Ramos (cell line): ENCODE data around the gene CDC20.

Experiments used
- in situ Hi-C: fragments of 300-500 bp; cut with MboI; formaldehyde crosslinking; loops from one replicate; pipeline ENCODE4 v1.14.3; 2022; ENCODE audit warnings: low sequenced_read_pairs; ENCODE audit not compliant: unreplicated experiment

Gene CDC20

GRCh38 chr1:43358746-43359693 is at the start of gene CDC20:
TSS of gene CDC20 (plus strand) at chr1:43358981. CDS start at chr1:43359216, 235 bp downstream.
- in situ Hi-C loops, result no loop called here

DNA sequence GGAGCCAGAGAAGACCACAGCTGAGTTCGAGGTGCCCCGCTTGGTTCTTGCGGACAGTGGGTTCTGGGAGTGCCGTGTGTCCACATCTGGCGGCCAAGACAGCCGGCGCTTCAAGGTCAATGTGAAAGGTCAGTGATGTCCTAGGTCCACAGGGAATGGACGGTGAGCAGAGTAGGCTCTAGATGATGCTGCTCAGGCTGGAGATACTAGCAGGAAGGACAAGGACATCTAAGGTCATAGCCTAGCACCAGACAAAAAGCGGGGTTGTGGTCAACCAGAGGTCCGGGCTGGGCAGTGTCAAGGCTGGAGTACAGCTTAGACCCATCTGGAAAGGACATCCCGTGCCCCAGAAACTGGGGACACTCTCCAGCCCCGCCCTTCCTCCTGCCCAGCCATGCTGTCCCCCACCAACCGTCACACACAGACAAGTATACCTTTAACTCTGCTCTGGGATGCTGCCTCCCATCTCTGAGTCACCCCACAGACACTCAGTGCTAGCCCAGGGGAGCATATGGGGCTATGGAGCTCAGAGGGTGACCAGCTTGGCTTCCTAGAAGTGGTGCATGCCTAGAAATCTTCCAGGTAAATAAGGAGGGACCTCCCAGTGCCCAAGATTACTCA is 49.3 kb upstream of the CDC20 start:
- in situ Hi-C loops, result no loop called here

DNA sequence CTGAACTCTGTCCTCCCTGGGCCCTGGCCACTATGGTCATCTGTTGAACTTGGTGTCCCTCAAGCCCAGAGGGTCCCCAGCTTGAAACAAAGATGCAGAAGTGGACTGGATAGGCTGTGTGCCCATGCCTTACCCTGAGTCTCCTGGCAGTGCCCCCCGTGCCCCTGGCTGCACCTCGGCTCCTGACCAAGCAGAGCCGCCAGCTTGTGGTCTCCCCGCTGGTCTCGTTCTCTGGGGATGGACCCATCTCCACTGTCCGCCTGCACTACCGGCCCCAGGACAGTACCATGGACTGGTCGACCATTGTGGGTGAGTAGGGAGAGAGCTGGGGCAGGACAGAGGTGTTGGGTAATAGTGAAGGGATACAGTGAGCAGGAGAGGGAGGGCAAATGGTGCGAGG is 47.3 kb upstream of the CDC20 start:
- in situ Hi-C loops, result no loop called here

DNA sequence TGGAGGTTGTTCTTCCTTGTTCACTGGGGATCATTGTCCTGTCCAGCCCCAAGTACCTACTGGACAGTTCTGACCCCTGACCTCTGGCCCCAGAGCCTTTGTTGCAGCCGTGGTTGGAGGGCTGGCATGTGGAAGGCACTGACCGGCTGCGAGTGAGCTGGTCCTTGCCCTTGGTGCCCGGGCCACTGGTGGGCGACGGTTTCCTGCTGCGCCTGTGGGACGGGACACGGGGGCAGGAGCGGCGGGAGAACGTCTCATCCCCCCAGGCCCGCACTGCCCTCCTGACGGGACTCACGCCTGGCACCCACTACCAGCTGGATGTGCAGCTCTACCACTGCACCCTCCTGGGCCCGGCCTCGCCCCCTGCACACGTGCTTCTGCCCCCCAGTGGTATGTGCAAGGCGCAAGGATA is 46.6 kb upstream of the CDC20 start:
- in situ Hi-C loops, result no loop called here

GRCh38 chr1:43312663-43313515 is 45.9 kb upstream of the CDC20 start:
- in situ Hi-C loops, result no loop called here

DNA sequence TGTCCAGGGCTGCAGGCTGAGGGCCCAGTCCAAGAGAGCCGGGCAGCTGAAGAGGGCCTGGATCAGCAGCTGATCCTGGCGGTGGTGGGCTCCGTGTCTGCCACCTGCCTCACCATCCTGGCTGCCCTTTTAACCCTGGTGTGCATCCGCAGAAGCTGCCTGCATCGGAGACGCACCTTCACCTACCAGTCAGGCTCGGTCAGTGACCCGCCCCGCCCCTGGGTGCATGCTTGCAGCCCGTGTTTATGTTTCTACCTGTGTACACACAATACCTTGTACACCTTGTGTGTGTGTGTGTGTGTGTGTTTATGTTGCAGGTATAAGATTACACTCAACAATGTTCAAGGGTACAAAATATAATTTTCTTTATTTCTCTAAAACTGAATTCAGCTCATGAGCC is 45.0 kb upstream of the CDC20 start:
- in situ Hi-C loops, result no loop called here

- in situ Hi-C loops, result no loop called here
These were observed 44.5 kb upstream of the CDC20 start for GRCh38 chr1:43314233-43314632.

DNA sequence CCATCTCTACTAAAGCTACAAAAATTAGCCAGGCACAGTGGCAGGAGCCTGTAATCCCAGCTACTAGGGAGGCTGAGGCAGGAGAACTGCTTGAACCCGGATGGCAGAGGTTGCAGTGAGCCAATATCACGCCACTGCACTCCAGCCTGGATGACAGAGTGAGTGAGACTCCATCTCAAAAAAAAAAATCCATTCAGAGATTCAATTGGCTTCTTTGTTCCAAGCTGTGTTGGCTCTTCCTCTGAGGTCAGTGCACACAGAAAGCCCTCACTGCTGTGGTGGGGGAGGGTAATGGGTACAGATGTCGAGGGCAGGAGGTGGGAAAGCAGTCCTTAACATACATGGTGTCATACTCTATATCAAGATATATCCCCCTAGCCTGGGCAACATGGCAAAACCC is 43.3 kb upstream of the CDC20 start:
- in situ Hi-C loops, result no loop called here

- in situ Hi-C loops, result no loop called here
These were observed 42.6 kb upstream of the CDC20 start for GRCh38 chr1:43315963-43316737.

GRCh38 chr1:43316738-43317520 is 41.9 kb upstream of the CDC20 start:
- in situ Hi-C loops, result no loop called here

DNA sequence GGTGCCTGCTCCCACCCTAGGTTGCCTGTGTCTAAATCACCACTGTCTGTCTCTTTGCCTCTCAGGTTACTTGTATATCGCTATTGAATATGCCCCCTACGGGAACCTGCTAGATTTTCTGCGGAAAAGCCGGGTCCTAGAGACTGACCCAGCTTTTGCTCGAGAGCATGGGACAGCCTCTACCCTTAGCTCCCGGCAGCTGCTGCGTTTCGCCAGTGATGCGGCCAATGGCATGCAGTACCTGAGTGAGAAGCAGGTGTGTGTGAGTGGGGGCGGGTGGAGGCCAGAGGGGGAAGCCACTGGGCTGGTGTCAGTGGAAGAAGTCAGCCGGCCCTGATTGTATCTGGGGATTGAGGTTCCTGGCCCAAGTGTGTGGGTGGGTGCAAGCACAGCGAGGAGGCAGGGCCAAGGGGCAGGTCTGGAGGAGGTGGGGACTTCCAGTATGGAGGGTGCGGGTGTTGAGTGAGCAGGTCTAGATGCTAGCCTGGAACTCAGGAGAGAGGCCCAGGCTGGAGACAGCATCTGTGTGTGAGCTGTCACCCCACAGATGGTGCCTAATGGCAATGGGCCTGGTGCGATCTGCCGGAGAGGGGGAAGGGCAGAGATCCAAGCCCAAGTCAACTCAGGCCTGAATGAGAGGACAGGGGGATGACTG is 40.8 kb upstream of the CDC20 start:
- in situ Hi-C loops, result no loop called here

- in situ Hi-C loops, result no loop called here
These were observed 40.0 kb upstream of the CDC20 start for GRCh38 chr1:43318831-43319230.

DNA sequence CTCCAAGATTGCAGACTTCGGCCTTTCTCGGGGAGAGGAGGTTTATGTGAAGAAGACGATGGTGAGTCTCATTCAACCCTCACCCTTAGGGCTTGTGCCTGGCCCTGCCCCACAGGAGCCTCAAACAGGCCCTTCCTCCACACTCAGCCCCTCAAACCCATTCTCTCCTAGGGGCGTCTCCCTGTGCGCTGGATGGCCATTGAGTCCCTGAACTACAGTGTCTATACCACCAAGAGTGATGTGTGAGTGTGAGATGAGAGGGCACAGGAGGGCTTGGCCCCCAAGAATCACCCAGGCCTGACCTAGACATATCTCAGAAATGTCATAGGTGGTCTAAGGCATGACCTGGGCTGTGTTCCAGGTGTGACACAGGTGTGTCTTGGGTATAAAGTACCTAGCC is 39.5 kb upstream of the CDC20 start:
- in situ Hi-C loops, result no loop called here

- in situ Hi-C loops, result no loop called here
These were observed 39.0 kb upstream of the CDC20 start for GRCh38 chr1:43319766-43320165.

DNA sequence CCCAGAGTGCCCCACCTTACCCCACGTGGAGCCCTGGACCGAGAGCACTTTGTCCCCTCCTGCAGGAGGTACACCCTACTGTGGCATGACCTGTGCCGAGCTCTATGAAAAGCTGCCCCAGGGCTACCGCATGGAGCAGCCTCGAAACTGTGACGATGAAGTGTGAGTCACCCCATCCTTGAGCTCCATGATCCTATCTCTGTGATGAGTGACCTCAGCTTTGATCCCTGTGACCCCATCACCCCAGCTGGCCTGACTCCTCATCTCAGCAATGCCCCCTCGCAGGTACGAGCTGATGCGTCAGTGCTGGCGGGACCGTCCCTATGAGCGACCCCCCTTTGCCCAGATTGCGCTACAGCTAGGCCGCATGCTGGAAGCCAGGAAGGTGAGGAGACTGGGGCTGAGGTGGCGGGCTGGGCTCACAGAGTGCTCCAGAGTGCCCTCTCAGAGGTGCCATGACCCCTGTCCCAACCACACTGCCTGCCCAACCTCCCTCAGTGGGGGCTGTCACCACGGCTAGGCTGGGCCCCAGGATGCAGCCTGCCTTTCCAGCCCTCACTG is 37.4 kb upstream of the CDC20 start:
- in situ Hi-C loops, result no loop called here

- in situ Hi-C loops, result no loop called here
These were observed 36.3 kb upstream of the CDC20 start for GRCh38 chr1:43322506-43322905.

DNA sequence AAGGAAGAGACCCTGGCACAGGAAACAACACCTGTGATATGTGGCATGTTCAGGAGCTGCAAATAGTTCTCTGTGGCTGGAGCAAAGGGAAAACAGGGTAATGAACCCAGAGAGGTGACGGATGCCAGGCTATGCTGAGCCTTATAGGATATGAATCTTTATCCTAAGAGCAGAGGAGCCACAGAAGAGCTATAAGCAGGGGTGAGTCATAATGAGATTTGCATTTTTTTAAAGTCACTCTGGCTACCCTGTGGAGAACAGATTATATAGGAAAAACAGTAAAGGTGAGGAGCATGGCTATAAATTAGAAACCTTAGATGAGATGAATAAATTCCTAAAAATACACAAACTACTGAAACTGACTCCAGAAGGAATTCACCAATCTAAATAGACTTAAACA is 34.0 kb upstream of the CDC20 start:
- in situ Hi-C loops, result no loop called here

DNA sequence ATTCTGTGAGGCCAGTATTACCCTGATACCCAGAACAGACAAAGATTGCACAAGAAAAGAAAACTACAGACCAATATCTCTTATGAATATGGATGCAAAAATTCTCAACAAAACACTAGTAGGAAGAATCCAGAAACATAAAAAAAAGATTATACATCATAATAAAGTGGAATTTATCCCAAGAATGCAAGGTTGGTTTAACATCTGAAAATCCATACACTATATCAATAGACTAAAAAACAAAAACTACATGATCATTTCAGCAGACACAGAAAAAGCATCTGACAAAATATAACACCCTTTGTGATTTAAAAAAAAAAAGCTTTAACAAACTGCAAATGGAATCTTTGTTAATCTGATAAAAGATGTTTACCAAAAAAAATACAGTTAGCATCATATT is 33.4 kb upstream of the CDC20 start:
- in situ Hi-C loops, result no loop called here
